HepG2 (cell line): ENCODE measurements around the gene ESPN. TPM values are rescaled to one million over a fixed set of nuclear protein-coding genes. Genes with fewer than 3 reads are reported as not detected.

ENCODE experiments used
- CBX1 ChIP-seq: IDR thresholded peaks from one replicate; pipeline ENCODE4 v1.6.1; 2016; ENCODE audit warnings: antibody characterized with exemption, low read depth
- ESRRA ChIP-seq: sonication (generic); formaldehyde crosslinking; IDR thresholded peaks from 2 replicates; pipeline ENCODE4 v1.5.1; 2020; ENCODE audit warnings: mild to moderate bottlenecking, low read depth, missing genetic modification reagents
- REL ChIP-seq: sonication (generic); formaldehyde crosslinking; conservative IDR thresholded peaks from 2 replicates; pipeline ENCODE4 v1.8.0; 2022; ENCODE audit warnings: mild to moderate bottlenecking, missing genetic modification reagents, moderate library complexity
- SRF ChIP-seq: IDR thresholded peaks from 2 replicates; pipeline ENCODE4 v1.6.1; 2011; ENCODE audit warnings: mild to moderate bottlenecking, low read depth, low read length, moderate library complexity
- ZBTB7A ChIP-seq: sonication (generic); formaldehyde crosslinking; IDR thresholded peaks from 2 replicates; pipeline ENCODE4 v1.8.0; 2022; ENCODE audit warnings: mild to moderate bottlenecking, missing genetic modification reagents
- ZBTB7B ChIP-seq: sonication (generic); formaldehyde crosslinking; IDR thresholded peaks from 2 replicates; pipeline ENCODE4 v1.4.0; 2020; ENCODE audit warnings: missing genetic modification reagents
- ZNF121 ChIP-seq: sonication (generic); formaldehyde crosslinking; IDR thresholded peaks from 2 replicates; pipeline ENCODE4 v1.5.0; 2020; ENCODE audit warnings: mild to moderate bottlenecking, missing genetic modification reagents
- ZNF138 ChIP-seq: sonication (generic); formaldehyde crosslinking; IDR thresholded peaks from 2 replicates; pipeline ENCODE4 v1.5.0; 2020; ENCODE audit warnings: mild to moderate bottlenecking, low read depth, missing genetic modification reagents
- ZNF263 ChIP-seq: sonication (generic); formaldehyde crosslinking; IDR thresholded peaks from 2 replicates; pipeline ENCODE4 v1.4.0; 2020; ENCODE audit warnings: missing genetic modification reagents
- polyA plus RNA-seq, 8 experiments: library from polyadenylated mRNA; depleted of rRNA in 3 of 8; stranded (reverse) in 7 of 8; unstranded in 1 of 8; fragments of >200 nt; fragmentation: Illumina TruSeq in 4 of 8; extraction: Trizol in 4 of 8; gene quantifications; 2 replicates each; pipeline versions ENCODE4 v1.2.1 to v1.2.3, GENCODE V29; 2011 to 2016; ENCODE audit warnings: low read depth in 4 of 8, missing spikeins in 1 of 8, mixed read lengths in 1 of 8; ENCODE audit not compliant: insufficient read depth in 1 of 8
- total RNA-seq, 5 experiments: library from RNA; depleted of rRNA; stranded (reverse); fragments of >200 nt; fragmentation: Illumina TruSeq; extraction: Trizol; gene quantifications; 2 replicates each; pipeline ENCODE4 v1.2.3, GENCODE V29; 2016; ENCODE audit warnings: low read depth in 1 of 5
- TF ChIP-seq, protein P1 (sequence below): sonication (generic); formaldehyde crosslinking; IDR thresholded peaks from 2 replicates; pipeline ENCODE4 v1.5.1; 2020; ENCODE audit warnings: mild to moderate bottlenecking, missing genetic modification reagents, moderate library complexity
- TF ChIP-seq, protein P2 (sequence below): sonication (generic); formaldehyde crosslinking; IDR thresholded peaks from 2 replicates; pipeline ENCODE4; 2020; ENCODE audit warnings: missing genetic modification reagents, mild to moderate bottlenecking, borderline replicate concordance
- TF ChIP-seq, protein P3 (sequence below): sonication (generic); formaldehyde crosslinking; IDR thresholded peaks from 2 replicates; pipeline ENCODE4 v1.4.0; 2020; ENCODE audit warnings: missing genetic modification reagents
- TF ChIP-seq, protein P4 (sequence below): sonication (generic); formaldehyde crosslinking; IDR thresholded peaks from 2 replicates; pipeline ENCODE4 v1.4.0; 2020; ENCODE audit warnings: missing genetic modification reagents, borderline replicate concordance
- TF ChIP-seq, protein P5 (sequence below): sonication (generic); formaldehyde crosslinking; IDR thresholded peaks from 2 replicates; pipeline ENCODE4 v1.4.0; 2020; ENCODE audit warnings: missing genetic modification reagents

The ESPN gene
- total and polyA plus RNA-seq, 2 of the 13 experiments (the other 11 are each of a cell fraction or from before 2014, with no cell fraction given) = 48.6 to 54.2 TPM

DNA sequence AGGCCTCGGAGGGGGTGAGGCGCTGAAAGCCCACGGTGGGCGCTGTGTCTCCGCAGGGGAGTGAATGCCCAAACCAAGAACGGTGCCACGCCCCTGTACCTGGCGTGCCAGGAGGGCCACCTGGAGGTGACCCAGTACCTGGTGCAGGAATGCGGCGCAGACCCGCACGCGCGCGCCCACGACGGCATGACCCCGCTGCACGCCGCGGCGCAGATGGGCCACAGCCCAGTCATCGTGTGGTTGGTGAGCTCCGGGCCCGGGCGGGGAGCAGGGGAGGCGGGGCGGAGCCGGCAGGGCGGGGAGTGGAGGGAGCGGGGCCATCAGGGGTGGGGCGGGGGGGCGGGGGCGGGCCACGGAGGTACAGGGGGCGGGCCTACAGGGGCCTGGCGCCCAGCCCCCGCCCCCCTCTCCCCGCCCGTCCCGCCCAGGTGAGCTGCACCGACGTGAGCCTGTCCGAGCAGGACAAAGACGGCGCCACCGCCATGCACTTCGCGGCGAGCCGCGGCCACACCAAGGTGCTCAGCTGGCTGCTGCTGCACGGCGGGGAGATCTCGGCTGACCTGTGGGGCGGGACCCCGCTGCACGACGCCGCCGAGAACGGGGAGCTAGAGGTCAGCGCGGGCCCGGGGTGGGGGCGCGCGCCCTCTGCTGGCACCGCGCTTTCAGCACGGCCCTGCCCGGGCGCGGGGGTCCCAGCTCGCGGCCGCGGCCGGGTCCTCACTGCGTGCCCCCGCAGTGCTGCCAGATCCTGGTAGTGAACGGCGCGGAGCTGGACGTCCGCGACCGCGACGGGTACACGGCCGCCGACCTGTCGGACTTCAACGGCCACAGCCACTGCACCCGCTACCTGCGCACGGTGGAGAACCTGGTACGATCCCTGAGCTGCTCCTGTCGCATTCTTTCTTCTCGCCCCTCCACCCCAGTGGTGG is 15.9 kb downstream of the ESPN start (continued):
- TF ChIP-seq, protein P1, sequence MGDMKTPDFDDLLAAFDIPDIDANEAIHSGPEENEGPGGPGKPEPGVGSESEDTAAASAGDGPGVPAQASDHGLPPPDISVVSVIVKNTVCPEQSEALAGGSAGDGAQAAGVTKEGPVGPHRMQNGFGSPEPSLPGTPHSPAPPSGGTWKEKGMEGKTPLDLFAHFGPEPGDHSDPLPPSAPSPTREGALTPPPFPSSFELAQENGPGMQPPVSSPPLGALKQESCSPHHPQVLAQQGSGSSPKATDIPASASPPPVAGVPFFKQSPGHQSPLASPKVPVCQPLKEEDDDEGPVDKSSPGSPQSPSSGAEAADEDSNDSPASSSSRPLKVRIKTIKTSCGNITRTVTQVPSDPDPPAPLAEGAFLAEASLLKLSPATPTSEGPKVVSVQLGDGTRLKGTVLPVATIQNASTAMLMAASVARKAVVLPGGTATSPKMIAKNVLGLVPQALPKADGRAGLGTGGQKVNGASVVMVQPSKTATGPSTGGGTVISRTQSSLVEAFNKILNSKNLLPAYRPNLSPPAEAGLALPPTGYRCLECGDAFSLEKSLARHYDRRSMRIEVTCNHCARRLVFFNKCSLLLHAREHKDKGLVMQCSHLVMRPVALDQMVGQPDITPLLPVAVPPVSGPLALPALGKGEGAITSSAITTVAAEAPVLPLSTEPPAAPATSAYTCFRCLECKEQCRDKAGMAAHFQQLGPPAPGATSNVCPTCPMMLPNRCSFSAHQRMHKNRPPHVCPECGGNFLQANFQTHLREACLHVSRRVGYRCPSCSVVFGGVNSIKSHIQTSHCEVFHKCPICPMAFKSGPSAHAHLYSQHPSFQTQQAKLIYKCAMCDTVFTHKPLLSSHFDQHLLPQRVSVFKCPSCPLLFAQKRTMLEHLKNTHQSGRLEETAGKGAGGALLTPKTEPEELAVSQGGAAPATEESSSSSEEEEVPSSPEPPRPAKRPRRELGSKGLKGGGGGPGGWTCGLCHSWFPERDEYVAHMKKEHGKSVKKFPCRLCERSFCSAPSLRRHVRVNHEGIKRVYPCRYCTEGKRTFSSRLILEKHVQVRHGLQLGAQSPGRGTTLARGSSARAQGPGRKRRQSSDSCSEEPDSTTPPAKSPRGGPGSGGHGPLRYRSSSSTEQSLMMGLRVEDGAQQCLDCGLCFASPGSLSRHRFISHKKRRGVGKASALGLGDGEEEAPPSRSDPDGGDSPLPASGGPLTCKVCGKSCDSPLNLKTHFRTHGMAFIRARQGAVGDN (CRISPR knock-in tag) = peak; percentile 70
- TF ChIP-seq ZBTB7B (CRISPR knock-in tag) (peak; percentile 48; the same call in 1 of the 2 replicates), CBX1 (peak; percentile 3), ZBTB7A (CRISPR knock-in tag) (0 out of 2 replicates have a peak, but pooled peaks have one; percentile 40), ZNF138 (0 out of 2 replicates have a peak, but pooled peaks have one; percentile 47), ZNF121 (CRISPR knock-in tag) (peak; percentile 81), REL (CRISPR knock-in tag) (0 out of 2 replicates have a peak, but pooled peaks have one; percentile 41), ESRRA (CRISPR knock-in tag) (0 out of 2 replicates have a peak, but pooled peaks have one; percentile 22), SRF (no peak), ZNF263 (CRISPR knock-in tag) (no peak)
- TF ChIP-seq, protein P2, sequence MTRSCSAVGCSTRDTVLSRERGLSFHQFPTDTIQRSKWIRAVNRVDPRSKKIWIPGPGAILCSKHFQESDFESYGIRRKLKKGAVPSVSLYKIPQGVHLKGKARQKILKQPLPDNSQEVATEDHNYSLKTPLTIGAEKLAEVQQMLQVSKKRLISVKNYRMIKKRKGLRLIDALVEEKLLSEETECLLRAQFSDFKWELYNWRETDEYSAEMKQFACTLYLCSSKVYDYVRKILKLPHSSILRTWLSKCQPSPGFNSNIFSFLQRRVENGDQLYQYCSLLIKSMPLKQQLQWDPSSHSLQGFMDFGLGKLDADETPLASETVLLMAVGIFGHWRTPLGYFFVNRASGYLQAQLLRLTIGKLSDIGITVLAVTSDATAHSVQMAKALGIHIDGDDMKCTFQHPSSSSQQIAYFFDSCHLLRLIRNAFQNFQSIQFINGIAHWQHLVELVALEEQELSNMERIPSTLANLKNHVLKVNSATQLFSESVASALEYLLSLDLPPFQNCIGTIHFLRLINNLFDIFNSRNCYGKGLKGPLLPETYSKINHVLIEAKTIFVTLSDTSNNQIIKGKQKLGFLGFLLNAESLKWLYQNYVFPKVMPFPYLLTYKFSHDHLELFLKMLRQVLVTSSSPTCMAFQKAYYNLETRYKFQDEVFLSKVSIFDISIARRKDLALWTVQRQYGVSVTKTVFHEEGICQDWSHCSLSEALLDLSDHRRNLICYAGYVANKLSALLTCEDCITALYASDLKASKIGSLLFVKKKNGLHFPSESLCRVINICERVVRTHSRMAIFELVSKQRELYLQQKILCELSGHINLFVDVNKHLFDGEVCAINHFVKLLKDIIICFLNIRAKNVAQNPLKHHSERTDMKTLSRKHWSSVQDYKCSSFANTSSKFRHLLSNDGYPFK (CRISPR knock-in tag) = no peak
- TF ChIP-seq, protein P3, sequence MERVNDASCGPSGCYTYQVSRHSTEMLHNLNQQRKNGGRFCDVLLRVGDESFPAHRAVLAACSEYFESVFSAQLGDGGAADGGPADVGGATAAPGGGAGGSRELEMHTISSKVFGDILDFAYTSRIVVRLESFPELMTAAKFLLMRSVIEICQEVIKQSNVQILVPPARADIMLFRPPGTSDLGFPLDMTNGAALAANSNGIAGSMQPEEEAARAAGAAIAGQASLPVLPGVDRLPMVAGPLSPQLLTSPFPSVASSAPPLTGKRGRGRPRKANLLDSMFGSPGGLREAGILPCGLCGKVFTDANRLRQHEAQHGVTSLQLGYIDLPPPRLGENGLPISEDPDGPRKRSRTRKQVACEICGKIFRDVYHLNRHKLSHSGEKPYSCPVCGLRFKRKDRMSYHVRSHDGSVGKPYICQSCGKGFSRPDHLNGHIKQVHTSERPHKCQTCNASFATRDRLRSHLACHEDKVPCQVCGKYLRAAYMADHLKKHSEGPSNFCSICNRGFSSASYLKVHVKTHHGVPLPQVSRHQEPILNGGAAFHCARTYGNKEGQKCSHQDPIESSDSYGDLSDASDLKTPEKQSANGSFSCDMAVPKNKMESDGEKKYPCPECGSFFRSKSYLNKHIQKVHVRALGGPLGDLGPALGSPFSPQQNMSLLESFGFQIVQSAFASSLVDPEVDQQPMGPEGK (CRISPR knock-in tag) = peak; percentile 51
- TF ChIP-seq, protein P4, sequence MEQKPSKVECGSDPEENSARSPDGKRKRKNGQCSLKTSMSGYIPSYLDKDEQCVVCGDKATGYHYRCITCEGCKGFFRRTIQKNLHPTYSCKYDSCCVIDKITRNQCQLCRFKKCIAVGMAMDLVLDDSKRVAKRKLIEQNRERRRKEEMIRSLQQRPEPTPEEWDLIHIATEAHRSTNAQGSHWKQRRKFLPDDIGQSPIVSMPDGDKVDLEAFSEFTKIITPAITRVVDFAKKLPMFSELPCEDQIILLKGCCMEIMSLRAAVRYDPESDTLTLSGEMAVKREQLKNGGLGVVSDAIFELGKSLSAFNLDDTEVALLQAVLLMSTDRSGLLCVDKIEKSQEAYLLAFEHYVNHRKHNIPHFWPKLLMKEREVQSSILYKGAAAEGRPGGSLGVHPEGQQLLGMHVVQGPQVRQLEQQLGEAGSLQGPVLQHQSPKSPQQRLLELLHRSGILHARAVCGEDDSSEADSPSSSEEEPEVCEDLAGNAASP = 0 out of 2 replicates have a peak, but pooled peaks have one; percentile 13
- TF ChIP-seq, protein P5, sequence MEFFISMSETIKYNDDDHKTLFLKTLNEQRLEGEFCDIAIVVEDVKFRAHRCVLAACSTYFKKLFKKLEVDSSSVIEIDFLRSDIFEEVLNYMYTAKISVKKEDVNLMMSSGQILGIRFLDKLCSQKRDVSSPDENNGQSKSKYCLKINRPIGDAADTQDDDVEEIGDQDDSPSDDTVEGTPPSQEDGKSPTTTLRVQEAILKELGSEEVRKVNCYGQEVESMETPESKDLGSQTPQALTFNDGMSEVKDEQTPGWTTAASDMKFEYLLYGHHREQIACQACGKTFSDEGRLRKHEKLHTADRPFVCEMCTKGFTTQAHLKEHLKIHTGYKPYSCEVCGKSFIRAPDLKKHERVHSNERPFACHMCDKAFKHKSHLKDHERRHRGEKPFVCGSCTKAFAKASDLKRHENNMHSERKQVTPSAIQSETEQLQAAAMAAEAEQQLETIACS (CRISPR knock-in tag) = peak; percentile 63
